Measurements from ENCODE around the gene PRAC1. TPM values are rescaled to one million over a fixed set of nuclear protein-coding genes. Genes with fewer than 3 reads are reported as not detected.

The PRAC1 gene
- total RNA-seq, 4 donors from 2014 or later, result not detected

DNA sequence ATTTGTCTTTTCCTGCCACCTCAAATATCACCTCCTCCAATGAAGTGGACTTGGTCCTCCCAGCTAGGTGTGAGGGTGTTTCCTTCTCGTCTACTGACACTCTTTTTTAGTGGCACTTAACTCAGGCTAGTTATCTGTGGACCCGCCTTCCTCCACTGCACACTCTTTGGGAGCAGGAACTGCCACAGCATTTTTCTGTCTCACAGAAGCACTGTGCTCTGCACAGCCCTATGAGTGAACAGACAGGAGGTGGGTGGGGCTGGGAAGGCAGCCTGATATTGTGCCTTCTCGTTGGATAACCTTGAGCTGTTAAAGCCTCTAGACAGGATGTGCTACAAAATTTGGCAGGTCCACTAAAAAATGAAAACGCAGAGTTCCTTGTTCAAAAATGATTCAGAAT, 38.1 kb upstream of the PRAC1 start:
- Histone ChIP-seq H3K27ac (no peak overlapping the region), H3K27me3 (peaks cover 98% of the 10 kb centered on the region), H3K36me3 (no peaks in the 10 kb centered on the region), H3K4me3 (no peak overlapping the region), H3K9me3 (no peaks in the 10 kb centered on the region), H3K4me1 (peaks cover 1% of the 10 kb centered on the region)
- 32% methylated on average over 4 of the region's 4 CpGs for WGBS
- no peak for DNase-seq (ENCODE audit: low spot score in 2 of 2)
- no peak for TF ChIP-seq POLR2A (IDR thresholded peaks at IDR 0.05)
- TF ChIP-seq, protein P1, sequence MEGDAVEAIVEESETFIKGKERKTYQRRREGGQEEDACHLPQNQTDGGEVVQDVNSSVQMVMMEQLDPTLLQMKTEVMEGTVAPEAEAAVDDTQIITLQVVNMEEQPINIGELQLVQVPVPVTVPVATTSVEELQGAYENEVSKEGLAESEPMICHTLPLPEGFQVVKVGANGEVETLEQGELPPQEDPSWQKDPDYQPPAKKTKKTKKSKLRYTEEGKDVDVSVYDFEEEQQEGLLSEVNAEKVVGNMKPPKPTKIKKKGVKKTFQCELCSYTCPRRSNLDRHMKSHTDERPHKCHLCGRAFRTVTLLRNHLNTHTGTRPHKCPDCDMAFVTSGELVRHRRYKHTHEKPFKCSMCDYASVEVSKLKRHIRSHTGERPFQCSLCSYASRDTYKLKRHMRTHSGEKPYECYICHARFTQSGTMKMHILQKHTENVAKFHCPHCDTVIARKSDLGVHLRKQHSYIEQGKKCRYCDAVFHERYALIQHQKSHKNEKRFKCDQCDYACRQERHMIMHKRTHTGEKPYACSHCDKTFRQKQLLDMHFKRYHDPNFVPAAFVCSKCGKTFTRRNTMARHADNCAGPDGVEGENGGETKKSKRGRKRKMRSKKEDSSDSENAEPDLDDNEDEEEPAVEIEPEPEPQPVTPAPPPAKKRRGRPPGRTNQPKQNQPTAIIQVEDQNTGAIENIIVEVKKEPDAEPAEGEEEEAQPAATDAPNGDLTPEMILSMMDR (IDR thresholded peaks at IDR 0.05), result no peak
- TF ChIP-seq POLR2AphosphoS5 (IDR thresholded peaks at IDR 0.05), result no peak
- no peak for TF ChIP-seq EP300 (IDR thresholded peaks at IDR 0.05)

- H3K36me3 ChIP-seq, result no peaks in the 10 kb centered on the region
- no peak for DNase-seq (ENCODE audit: low spot score in 2 of 2)
These were observed 37.0 kb upstream of the PRAC1 start for GRCh38 chr17:48759288-48759687.

GRCh38 chr17:48757524-48757961, 35.2 kb upstream of the PRAC1 start:
- Histone ChIP-seq H3K4me1 (peaks cover 21% of the 10 kb centered on the region), H3K9me3 (no peaks in the 10 kb centered on the region), H3K27me3 (peaks cover 100% of the 10 kb centered on the region), H3K27ac (no peak overlapping the region), H3K4me3 (no peak overlapping the region), H3K36me3 (no peaks in the 10 kb centered on the region)
- WGBS, result 42% methylated on average over 2 of the region's 2 CpGs
- no peak for DNase-seq (ENCODE audit: low spot score in 2 of 2)
- TF ChIP-seq POLR2A (IDR thresholded peaks at IDR 0.05), result no peak
- TF ChIP-seq POLR2AphosphoS5 (IDR thresholded peaks at IDR 0.05), result no peak
- no peak for TF ChIP-seq EP300 (IDR thresholded peaks at IDR 0.05)
- TF ChIP-seq, protein P1 (IDR thresholded peaks at IDR 0.05), result no peak

More at GRCh38 chr17:48759288-48759687, 37.0 kb upstream of the PRAC1 start:
- H3K27ac ChIP-seq, result no peak overlapping the region
- peaks cover 100% of the 10 kb centered on the region for H3K27me3 ChIP-seq
- no peak overlapping the region for H3K4me3 ChIP-seq
- TF ChIP-seq, protein P1 (IDR thresholded peaks at IDR 0.05), result no peak
- TF ChIP-seq POLR2A (IDR thresholded peaks at IDR 0.05) (no peak), POLR2AphosphoS5 (IDR thresholded peaks at IDR 0.05) (no peak), EP300 (IDR thresholded peaks at IDR 0.05) (no peak)
- H3K4me1 ChIP-seq, result peaks cover 12% of the 10 kb centered on the region
- no peaks in the 10 kb centered on the region for H3K9me3 ChIP-seq

DNA sequence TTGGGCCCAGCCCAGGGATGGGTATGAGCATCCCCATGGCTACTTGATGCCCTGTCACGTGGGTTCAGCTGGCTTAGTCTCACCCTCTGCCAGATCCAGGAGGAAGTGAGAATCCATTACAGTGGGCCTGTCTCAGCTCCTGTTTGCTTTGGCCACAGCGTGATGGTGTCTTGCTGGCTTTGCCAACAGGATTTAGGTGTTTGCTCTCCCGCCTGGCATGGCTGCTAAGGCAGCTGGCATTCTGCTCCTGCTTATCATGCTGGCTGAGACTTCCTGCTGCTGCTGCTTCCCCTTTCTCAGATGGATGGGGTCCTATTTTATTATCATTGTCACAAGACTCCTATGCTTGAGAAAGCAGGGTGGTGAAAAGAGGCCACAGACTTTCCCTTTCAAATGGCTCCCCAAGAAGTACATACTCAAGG, 34.5 kb upstream of the PRAC1 start:
- TF ChIP-seq EP300 (IDR thresholded peaks at IDR 0.05) (no peak), POLR2AphosphoS5 (IDR thresholded peaks at IDR 0.05) (no peak), POLR2A (IDR thresholded peaks at IDR 0.05) (no peak)
- TF ChIP-seq, protein P1 (IDR thresholded peaks at IDR 0.05), result no peak
- Histone ChIP-seq H3K4me3 (no peak overlapping the region), H3K36me3 (no peaks in the 10 kb centered on the region), H3K27ac (no peak overlapping the region), H3K27me3 (peaks cover 100% of the 10 kb centered on the region), H3K4me1 (peaks cover 21% of the 10 kb centered on the region), H3K9me3 (no peaks in the 10 kb centered on the region)
- 23% methylated on average over 3 of the region's 3 CpGs for WGBS
- no peak for DNase-seq (ENCODE audit: low spot score in 2 of 2)

GRCh38 chr17:48755356-48755755, 33.0 kb upstream of the PRAC1 start:
- peaks cover 21% of the 10 kb centered on the region for H3K4me1 ChIP-seq
- no peak overlapping the region for H3K4me3 ChIP-seq
- 16% methylated on average over 8 of the region's 8 CpGs for WGBS
- no peak for DNase-seq (ENCODE audit: low spot score in 2 of 2)
- TF ChIP-seq EP300 (IDR thresholded peaks at IDR 0.05), result no peak
- no peak for TF ChIP-seq POLR2AphosphoS5 (IDR thresholded peaks at IDR 0.05)
- TF ChIP-seq, protein P1 (IDR thresholded peaks at IDR 0.05), result no peak
- no peak for TF ChIP-seq POLR2A (IDR thresholded peaks at IDR 0.05)
- peaks cover 100% of the 10 kb centered on the region for H3K27me3 ChIP-seq
- no peaks in the 10 kb centered on the region for H3K9me3 ChIP-seq
- no peak overlapping the region for H3K27ac ChIP-seq
- no peaks in the 10 kb centered on the region for H3K36me3 ChIP-seq

All from suprapubic skin (tissue), 4 donors.